K562 (cell line): ENCODE data around the gene FERMT3. TPM values are rescaled to one million over a fixed set of nuclear protein-coding genes. Genes with fewer than 3 reads are reported as not detected.

ENCODE experiments used
- ATAC-seq: fragments of 200-7000 bp; cut with Tn5 transposase; 3 replicates; pipeline ENCODE4 v1.9.1; 2020; ENCODE audit warnings: moderate library complexity
- BruUV-seq: library from RNA; stranded (reverse); fragments of 400-500 nt; replicated peaks from 2 replicates; lab custom pipeline; 2021; lab: Mats Ljungman, UMichigan
- CTCF ChIA-PET: fragments of 300-600 bp; formaldehyde crosslinking; extraction: SDS; loops from one replicate; lab custom pipeline; 2021; ENCODE audit warnings: low intra/inter-chr PET ratio; lab: Yijun Ruan, JAX
- POLR2A ChIA-PET: fragments of 300-600, 350-650 bp; sonication (Branson Sonifier 250); formaldehyde crosslinking; extraction: SDS; loops from one replicate; lab custom pipeline; 2021; ENCODE audit warnings: antibody characterized with exemption, inconsistent platforms; lab: Yijun Ruan, JAX
- DNase-seq, 4 experiments: peaks; one replicate each; pipeline versions ENCODE4 v3.0.0 to v3.0.0-alpha.2; 2011 to 2018; ENCODE audit warnings: low spot score in 3 of 4, mixed read lengths in 3 of 4; ENCODE audit errors: extremely low read depth in 1 of 4
- FAIRE-seq: peaks from 2 replicates; lab custom pipeline; 2011; peaks lifted over from hg19 to GRCh38; lab: Jason Lieb, UNC
- H2AFZ ChIP-seq: 2 replicates; pipeline ENCODE4 v1.6.0; 2011; ENCODE audit warnings: low read depth, low read length, control low read depth, inconsistent platforms
- H3K27ac ChIP-seq: fragments of 200-600 bp; 3 replicates; pipeline ENCODE4 v1.8.0; 2011; ENCODE audit warnings: low read depth, mild to moderate bottlenecking, control low read depth, inconsistent platforms, low read length, moderate library complexity, mixed read lengths; ENCODE audit errors: extremely low read depth
- H3K27me3 ChIP-seq, 2 experiments: fragments of 300-600 bp in 1 of 2; 2 replicates in 1 of 2; 3 replicates in 1 of 2; pipeline versions ENCODE4 v1.6.0 to v1.8.0; 2011; ENCODE audit warnings: inconsistent platforms in 2 of 2, low read length in 2 of 2, mild to moderate bottlenecking in 1 of 2, mixed read lengths in 1 of 2, moderate library complexity in 1 of 2; ENCODE audit not compliant: control insufficient read depth in 2 of 2, insufficient read depth in 2 of 2
- H3K36me3 ChIP-seq: fragments of 300-600 bp; 3 replicates; pipeline ENCODE4 v1.8.0; 2011; ENCODE audit warnings: mild to moderate bottlenecking, low read length, inconsistent platforms; ENCODE audit not compliant: control insufficient read depth, insufficient read depth
- H3K4me1 ChIP-seq, 2 experiments: fragments of 200-600 bp in 1 of 2; replicated peaks in 1 of 2; 2 replicates in 1 of 2; 3 replicates in 1 of 2; pipeline versions ENCODE4 v1.5.1 to v1.8.0; 2011; ENCODE audit warnings: inconsistent platforms in 2 of 2, low read length in 2 of 2, mild to moderate bottlenecking in 1 of 2, mixed read lengths in 1 of 2, moderate library complexity in 1 of 2; ENCODE audit not compliant: control insufficient read depth in 2 of 2, insufficient read depth in 2 of 2
- H3K4me2 ChIP-seq: 2 replicates; pipeline ENCODE4 v1.6.1; 2011; ENCODE audit warnings: low read length, control low read depth, inconsistent platforms, mixed read lengths; ENCODE audit not compliant: insufficient read depth
- H3K4me3 ChIP-seq: fragments of 200-600 bp; sonication (generic), shearing (Covaris generic); 2 replicates; pipeline ENCODE4 v1.5.1; 2016; ENCODE audit warnings: control low read depth, inconsistent platforms
- H3K79me2 ChIP-seq: fragments of 200-600 bp; 3 replicates; pipeline ENCODE4 v1.8.0; 2011; ENCODE audit warnings: low read length, inconsistent platforms; ENCODE audit not compliant: control insufficient read depth, insufficient read depth
- H3K9ac ChIP-seq, 2 experiments: 2 replicates each; pipeline versions ENCODE4 v1.6.0 to v1.6.1; 2011; ENCODE audit warnings: low read depth in 2 of 2, low read length in 2 of 2, control low read depth in 1 of 2, inconsistent platforms in 1 of 2, mild to moderate bottlenecking in 1 of 2, mixed read lengths in 1 of 2; ENCODE audit not compliant: insufficient read depth in 1 of 2
- H3K9me1 ChIP-seq: one replicate; pipeline ENCODE4 v1.6.0; 2011; ENCODE audit warnings: inconsistent platforms, mild to moderate bottlenecking, low read length, moderate library complexity; ENCODE audit not compliant: control insufficient read depth, insufficient read depth
- H3K9me3 ChIP-seq: replicated peaks from 2 replicates; pipeline ENCODE4 v1.5.1; 2011; ENCODE audit warnings: low read depth, low read length, inconsistent platforms; ENCODE audit not compliant: control insufficient read depth, insufficient read depth
- H4K20me1 ChIP-seq: replicated peaks from 2 replicates; pipeline ENCODE4 v1.6.1; 2011; ENCODE audit warnings: low read length, inconsistent platforms, mixed read lengths; ENCODE audit not compliant: control insufficient read depth, insufficient read depth
- CC2D1A ChIP-seq: fragments of 450-650 bp; IDR thresholded peaks from 2 replicates; pipeline ENCODE4 v1.6.1; 2017; ENCODE audit warnings: mild to moderate bottlenecking
- FUS ChIP-seq: fragments of 200-400 bp; formaldehyde crosslinking; optimal IDR thresholded peaks from 2 replicates; pipeline ENCODE3; 2017; ENCODE audit warnings: low read depth, low read length
- HDAC8 ChIP-seq: fragments of 450-650 bp; IDR thresholded peaks from 2 replicates; pipeline ENCODE4 v1.6.1; 2016; ENCODE audit warnings: mild to moderate bottlenecking, missing genetic modification characterization, moderate library complexity, missing compliant biosample characterization
- HDGF ChIP-seq: fragments of 450-650 bp; IDR thresholded peaks from 2 replicates; pipeline ENCODE4 v1.6.1; 2016
- MEF2A ChIP-seq: IDR thresholded peaks from 2 replicates; pipeline ENCODE4 v1.6.1; 2011; ENCODE audit warnings: low read depth, mild to moderate bottlenecking, low read length, moderate library complexity; ENCODE audit not compliant: control insufficient read depth
- PURB ChIP-seq: sonication (generic); formaldehyde crosslinking; IDR thresholded peaks from 2 replicates; pipeline ENCODE4 v1.9.0; 2021; ENCODE audit warnings: low read depth, mild to moderate bottlenecking, missing genetic modification reagents
- SRSF1 ChIP-seq: fragments of 200-400 bp; formaldehyde crosslinking; IDR thresholded peaks from 2 replicates; pipeline ENCODE4 v1.6.1; 2017; ENCODE audit warnings: mild to moderate bottlenecking, low read depth, low read length, moderate library complexity
- TEAD4 ChIP-seq, 2 experiments: sonication (generic) in 1 of 2; formaldehyde crosslinking in 1 of 2; IDR thresholded peaks; 2 replicates each; pipeline versions ENCODE4 v1.6.1 to v1.8.0; 2012 to 2022; ENCODE audit warnings: borderline replicate concordance in 1 of 2, inconsistent platforms in 1 of 2, low read length in 1 of 2, mild to moderate bottlenecking in 1 of 2, missing genetic modification reagents in 1 of 2
- YBX1 ChIP-seq: fragments of 450-650 bp; IDR thresholded peaks from 2 replicates; pipeline ENCODE4 v1.7.1; 2016; ENCODE audit warnings: mild to moderate bottlenecking
- ZBED1 ChIP-seq: IDR thresholded peaks from 2 replicates; pipeline ENCODE4 v1.6.1; 2014
- ZFX ChIP-seq: sonication (generic); formaldehyde crosslinking; IDR thresholded peaks from 2 replicates; pipeline ENCODE4 v1.8.0; 2022; ENCODE audit warnings: mild to moderate bottlenecking, missing genetic modification reagents, moderate library complexity
- ZNF124 ChIP-seq: sonication (generic); formaldehyde crosslinking; IDR thresholded peaks from 2 replicates; pipeline ENCODE4 v1.8.1; 2022; ENCODE audit warnings: missing genetic modification reagents
- ZNF146 ChIP-seq: IDR thresholded peaks from one replicate; pipeline ENCODE4 v1.6.1; 2018; ENCODE audit warnings: missing compliant biosample characterization; ENCODE audit not compliant: unreplicated experiment
- ZNF354B ChIP-seq: fragments of 250-450 bp; sonication (Bioruptor Pico); IDR thresholded peaks from 2 replicates; pipeline ENCODE4 v1.4.0; 2020
- ZSCAN29 ChIP-seq: fragments of 450-650 bp; IDR thresholded peaks from 2 replicates; pipeline ENCODE4 v1.6.1; 2017
- whole genome bisulfite sequencing: fragments of 100-300 bp; shearing (Covaris generic); methylation state at CpG from one replicate; pipeline ENCODE4 v1.1.6; 2016; ENCODE audit warnings: low coverage, mixed read lengths; ENCODE audit not compliant: insufficient coverage; ENCODE audit errors: missing lambda C conversion rate; 5-methylcytosine and 5-hydroxymethylcytosine counted together
- in situ Hi-C: fragments of 300-500 bp; cut with MboI; formaldehyde crosslinking; loops from 4 replicates; pipeline ENCODE4 v1.15.0; 2018; ENCODE audit warnings: inconsistent platforms, mixed read lengths
- intact Hi-C: fragments of 100-400 bp; cut with micrococcal nuclease; formaldehyde crosslinking; loops from 2 replicates; pipeline ENCODE4 v1.14.2; 2022
- polyA plus RNA-seq, 8 experiments: library from polyadenylated mRNA; depleted of rRNA in 4 of 8; stranded (reverse) in 5 of 8; unstranded in 3 of 8; fragments of >200 nt; fragmentation: Nextera tagmentation in 2 of 8; fragmentation: Illumina TruSeq in 1 of 8; extraction: Ambion mirVana in 2 of 8; extraction: Trizol in 1 of 8; gene quantifications; 2 replicates each; pipeline versions ENCODE4 v1.2.1 to v1.2.3, GENCODE V29; 2011 to 2014; ENCODE audit warnings: inconsistent platforms in 1 of 8, missing spikeins in 1 of 8
- total RNA-seq, 7 experiments: library from RNA; depleted of rRNA in 6 of 7; stranded (reverse); fragments of >200 nt in 6 of 7; fragmentation: Illumina TruSeq in 2 of 7; extraction: Trizol in 2 of 7; gene quantifications; 2 replicates each; pipeline versions ENCODE4 v1.2.1 to v1.2.3, GENCODE V29; 2011 to 2021; ENCODE audit warnings: low replicate concordance in 1 of 7
- TF ChIP-seq, protein P1 (sequence below): sonication (generic); formaldehyde crosslinking; IDR thresholded peaks from 2 replicates; pipeline ENCODE4 v1.8.0; 2022; ENCODE audit warnings: missing genetic modification reagents, mild to moderate bottlenecking, borderline replicate concordance
- TF ChIP-seq, protein P2 (sequence below), 2 experiments: fragments of 450-650 bp in 1 of 2; sonication (generic) in 1 of 2; formaldehyde crosslinking in 1 of 2; IDR thresholded peaks in 1 of 2; conservative IDR thresholded peaks in 1 of 2; 2 replicates each; pipeline versions ENCODE4 v1.6.1 to v1.8.1; 2016 to 2023; ENCODE audit warnings: mild to moderate bottlenecking in 2 of 2, moderate library complexity in 2 of 2, inconsistent platforms in 1 of 2, missing genetic modification reagents in 1 of 2
- TF ChIP-seq, protein P3 (sequence below): sonication (generic); formaldehyde crosslinking; IDR thresholded peaks from 2 replicates; pipeline ENCODE4 v1.8.0; 2022; ENCODE audit warnings: missing genetic modification reagents, mild to moderate bottlenecking, moderate library complexity, borderline replicate concordance

The FERMT3 gene
- total and polyA plus RNA-seq, 9 of the 15 experiments (the other 6 are each of a cell fraction or from before 2014, with no cell fraction given), result 3.2 to 275 (median 79.7) TPM

DNA sequence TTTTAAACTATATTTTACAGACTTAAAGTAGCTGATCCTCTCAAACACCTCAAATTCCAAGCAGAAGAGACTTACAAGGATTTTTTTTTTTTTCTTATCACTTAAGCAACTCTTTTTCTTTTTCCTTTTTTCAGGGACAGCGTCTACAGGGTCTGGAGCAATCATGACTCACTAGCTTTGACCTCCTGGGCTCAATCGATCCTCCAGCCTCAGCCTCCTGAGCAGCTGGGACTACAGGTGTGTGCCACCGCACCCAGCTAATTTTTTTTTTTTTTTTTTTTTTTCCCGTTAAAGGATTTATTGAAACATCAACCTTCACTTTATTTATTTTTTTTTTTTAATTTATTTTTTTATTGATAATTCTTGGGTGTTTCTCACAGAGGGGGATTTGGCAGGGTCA is 36.1 kb upstream of the FERMT3 start (continued):
- TF ChIP-seq, protein P1, sequence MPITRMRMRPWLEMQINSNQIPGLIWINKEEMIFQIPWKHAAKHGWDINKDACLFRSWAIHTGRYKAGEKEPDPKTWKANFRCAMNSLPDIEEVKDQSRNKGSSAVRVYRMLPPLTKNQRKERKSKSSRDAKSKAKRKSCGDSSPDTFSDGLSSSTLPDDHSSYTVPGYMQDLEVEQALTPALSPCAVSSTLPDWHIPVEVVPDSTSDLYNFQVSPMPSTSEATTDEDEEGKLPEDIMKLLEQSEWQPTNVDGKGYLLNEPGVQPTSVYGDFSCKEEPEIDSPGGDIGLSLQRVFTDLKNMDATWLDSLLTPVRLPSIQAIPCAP (CRISPR knock-in tag), result no peak
- TF ChIP-seq PURB (CRISPR knock-in tag), result no peak
- TF ChIP-seq SRSF1, result no peak
- TF ChIP-seq ZSCAN29, result peak; percentile 92
- no peak for TF ChIP-seq CC2D1A

DNA sequence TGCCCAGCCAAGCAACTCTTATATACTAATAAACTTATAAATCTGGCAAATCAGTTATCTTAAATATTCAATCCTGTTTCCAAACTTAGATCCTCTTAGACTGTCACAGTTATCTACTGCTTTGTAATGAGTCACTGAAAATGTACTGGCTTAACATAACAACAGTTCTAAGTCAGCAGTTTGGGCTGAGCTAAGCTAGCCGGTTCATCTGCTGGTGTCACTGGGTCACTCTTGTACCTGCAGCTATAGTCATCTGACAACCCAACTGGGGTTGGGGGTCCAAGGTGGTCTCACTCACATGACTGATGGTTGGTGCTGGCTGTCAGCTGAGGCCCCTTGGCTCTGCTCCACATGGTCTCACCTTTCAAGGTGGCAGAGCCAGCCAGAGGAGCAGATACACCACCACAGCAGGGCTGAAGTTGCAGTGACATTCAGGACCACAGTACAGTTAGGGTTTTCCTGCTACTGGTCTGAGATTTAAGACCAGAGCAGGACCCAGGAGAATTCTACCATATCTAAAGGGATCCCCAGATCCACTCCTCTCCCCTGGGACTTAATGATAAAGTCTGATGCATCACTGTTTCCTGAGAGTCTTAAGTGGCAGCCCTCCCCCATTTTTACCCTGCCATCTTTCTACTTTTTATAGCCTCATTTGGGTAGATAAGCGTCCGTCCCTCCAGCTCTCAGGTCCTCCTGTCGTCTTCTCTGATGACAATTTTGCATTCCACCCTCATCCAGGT is 32.7 kb upstream of the FERMT3 start:
- peak overlapping the region in 1 of 2 experiments; percentile 66; a peak in 1 of 4 replicates for H3K9ac ChIP-seq
- peak; percentile 26 for FAIRE-seq
- H3K4me1 ChIP-seq, result peaks cover 3 to 10% of the 10 kb centered on the region in 2 experiments; a peak in 3 of 5 replicates
- no TSS peak for BruUV-seq
- intact Hi-C loops, result no loop called here
- no peak overlapping the region for H3K4me3 ChIP-seq
- 2% methylated on average over 4 of the region's 4 CpGs for WGBS
- H3K9me1 ChIP-seq, result no peaks in the 10 kb centered on the region
- no peaks in the 10 kb centered on the region for H3K9me3 ChIP-seq
- ATAC-seq, result peak; percentile 76
- no peak overlapping the region for H3K27ac ChIP-seq
- peak in 1 of 4 experiments; percentile 38 for DNase-seq
- no peak overlapping the region for H2AFZ ChIP-seq
- in situ Hi-C loops, result no loop called here
- no peaks in the 10 kb centered on the region for H4K20me1 ChIP-seq
- no peaks in the 10 kb centered on the region for H3K36me3 ChIP-seq
- no peaks in the 10 kb centered on the region for H3K27me3 ChIP-seq
- no peaks in the 10 kb centered on the region for H3K79me2 ChIP-seq
- CTCF ChIA-PET, result no interaction called here
- no peak overlapping the region for H3K4me2 ChIP-seq
- POLR2A ChIA-PET, result interaction anchor here (0.7 to 3.1 kb wide), 3 partner anchors 8 to 288 kb away, joined by 3 to 17 read pairs (median 4); partner anchors contain the start of genes MACROD1 and STIP1
- TF ChIP-seq, protein P2, sequence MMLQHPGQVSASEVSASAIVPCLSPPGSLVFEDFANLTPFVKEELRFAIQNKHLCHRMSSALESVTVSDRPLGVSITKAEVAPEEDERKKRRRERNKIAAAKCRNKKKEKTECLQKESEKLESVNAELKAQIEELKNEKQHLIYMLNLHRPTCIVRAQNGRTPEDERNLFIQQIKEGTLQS (IDR thresholded peaks at IDR 0.05), result peak; percentile 24; the same call in 1 of the 2 replicates
- TF ChIP-seq, protein P2 (CRISPR knock-in tag; conservative IDR thresholded peaks at IDR 0.05), result no peak
- TF ChIP-seq ZNF354B, result no peak
- no peak for TF ChIP-seq YBX1
- TF ChIP-seq, protein P3, sequence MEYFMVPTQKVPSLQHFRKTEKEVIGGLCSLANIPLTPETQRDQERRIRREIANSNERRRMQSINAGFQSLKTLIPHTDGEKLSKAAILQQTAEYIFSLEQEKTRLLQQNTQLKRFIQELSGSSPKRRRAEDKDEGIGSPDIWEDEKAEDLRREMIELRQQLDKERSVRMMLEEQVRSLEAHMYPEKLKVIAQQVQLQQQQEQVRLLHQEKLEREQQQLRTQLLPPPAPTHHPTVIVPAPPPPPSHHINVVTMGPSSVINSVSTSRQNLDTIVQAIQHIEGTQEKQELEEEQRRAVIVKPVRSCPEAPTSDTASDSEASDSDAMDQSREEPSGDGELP (CRISPR knock-in tag), result peak; percentile 31; the same call in 1 of the 2 replicates
- no peak for TF ChIP-seq TEAD4 (IDR thresholded peaks at IDR 0.05; ENCODE audit: low read length)
- TF ChIP-seq TEAD4 (CRISPR knock-in tag; IDR thresholded peaks at IDR 0.05; ENCODE audit: borderline replicate concordance), result no peak
- TF ChIP-seq HDAC8 (tag), result no peak
- TF ChIP-seq HDGF, result no peak
- TF ChIP-seq ZNF146 (CRISPR knock-in tag), result no peak
- no peak for TF ChIP-seq FUS
- no peak for TF ChIP-seq ZNF124 (CRISPR knock-in tag)
- no peak for TF ChIP-seq MEF2A
- TF ChIP-seq ZBED1, result no peak
- no peak for TF ChIP-seq ZFX (CRISPR knock-in tag)
